ENCODE data around the gene TRIP12.
A peak's percentile ranks its signal among the peaks of the same experiment; 100 is the strongest.
"Not testable (repeated sequence)": the region's sequence is repeated elsewhere in the genome, so short reads cannot be mapped to it uniquely, and the experiment has no call there.

The TRIP12 gene

GRCh38 chr2:229821316-229821715, 100.5 kb downstream of the TRIP12 start:
- DNase-seq, result no peak

- no peak for DNase-seq
Observed at GRCh38 chr2:229818230-229818629, 103.6 kb downstream of the TRIP12 start.

GRCh38 chr2:229815858-229816257, 106.0 kb downstream of the TRIP12 start:
- peak; percentile 58 for DNase-seq

GRCh38 chr2:229815342-229815741, 106.5 kb downstream of the TRIP12 start:
- DNase-seq, result no peak

- DNase-seq, result no peak
Observed at GRCh38 chr2:229810786-229811185, 111.0 kb downstream of the TRIP12 start.

- no peak for DNase-seq
Observed at GRCh38 chr2:229805559-229805958, 116.2 kb downstream of the TRIP12 start.

- DNase-seq, result no peak
Observed at GRCh38 chr2:229802785-229803184, 119.0 kb downstream of the TRIP12 start.

GRCh38 chr2:229800997-229801754, 120.6 kb downstream of the TRIP12 start:
- peak; percentile 53 for DNase-seq

GRCh38 chr2:229798446-229799155, 123.2 kb downstream of the TRIP12 start:
- DNase-seq, result no peak

GRCh38 chr2:229795058-229795457, 126.8 kb downstream of the TRIP12 start:
- no peak for DNase-seq

GRCh38 chr2:229794636-229795035, 127.2 kb downstream of the TRIP12 start:
- no peak for DNase-seq

- DNase-seq, result not testable (repeated sequence)
Observed at GRCh38 chr2:229786289-229786688, 135.5 kb downstream of the TRIP12 start.

GRCh38 chr2:229784791-229785190, 137.0 kb downstream of the TRIP12 start:
- no peak for DNase-seq

- DNase-seq, result no peak
Observed at GRCh38 chr2:229783108-229783721, 138.6 kb downstream of the TRIP12 start.

GRCh38 chr2:229780856-229781773, 140.7 kb downstream of the TRIP12 start:
- peak; percentile 54 for DNase-seq

GRCh38 chr2:229779650-229780049, 142.2 kb downstream of the TRIP12 start:
- no peak for DNase-seq

GRCh38 chr2:229777716-229778115, 144.1 kb downstream of the TRIP12 start:
- no peak for DNase-seq

- peak; percentile 20 for DNase-seq
Observed at GRCh38 chr2:229775614-229776313, 146.0 kb downstream of the TRIP12 start.

GRCh38 chr2:229774237-229774636, 147.6 kb downstream of the TRIP12 start:
- no peak for DNase-seq

- no peak for DNase-seq
Observed at GRCh38 chr2:229768235-229768634, 153.6 kb downstream of the TRIP12 start.

- DNase-seq, result no peak
Observed at GRCh38 chr2:229765721-229766120, 156.1 kb downstream of the TRIP12 start.

- no peak for DNase-seq
Observed at GRCh38 chr2:229761663-229762062, 160.1 kb downstream of the TRIP12 start.

Data from EL (cell line).